GM12873 (cell line): Measurements from ENCODE around the gene LMF1.

Experiments used
- TF ChIP-seq, protein P1 (sequence below): IDR thresholded peaks from 2 replicates; pipeline ENCODE4 v1.5.1; 2012; ENCODE audit warnings: low read depth, mild to moderate bottlenecking, moderate library complexity, low read length, control low read depth; ENCODE audit not compliant: insufficient read depth; ENCODE audit errors: missing control alignments

The LMF1 gene

GRCh38 chr16:830871-831570 is 139.8 kb downstream of the LMF1 start:
- TF ChIP-seq, protein P1, sequence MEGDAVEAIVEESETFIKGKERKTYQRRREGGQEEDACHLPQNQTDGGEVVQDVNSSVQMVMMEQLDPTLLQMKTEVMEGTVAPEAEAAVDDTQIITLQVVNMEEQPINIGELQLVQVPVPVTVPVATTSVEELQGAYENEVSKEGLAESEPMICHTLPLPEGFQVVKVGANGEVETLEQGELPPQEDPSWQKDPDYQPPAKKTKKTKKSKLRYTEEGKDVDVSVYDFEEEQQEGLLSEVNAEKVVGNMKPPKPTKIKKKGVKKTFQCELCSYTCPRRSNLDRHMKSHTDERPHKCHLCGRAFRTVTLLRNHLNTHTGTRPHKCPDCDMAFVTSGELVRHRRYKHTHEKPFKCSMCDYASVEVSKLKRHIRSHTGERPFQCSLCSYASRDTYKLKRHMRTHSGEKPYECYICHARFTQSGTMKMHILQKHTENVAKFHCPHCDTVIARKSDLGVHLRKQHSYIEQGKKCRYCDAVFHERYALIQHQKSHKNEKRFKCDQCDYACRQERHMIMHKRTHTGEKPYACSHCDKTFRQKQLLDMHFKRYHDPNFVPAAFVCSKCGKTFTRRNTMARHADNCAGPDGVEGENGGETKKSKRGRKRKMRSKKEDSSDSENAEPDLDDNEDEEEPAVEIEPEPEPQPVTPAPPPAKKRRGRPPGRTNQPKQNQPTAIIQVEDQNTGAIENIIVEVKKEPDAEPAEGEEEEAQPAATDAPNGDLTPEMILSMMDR, result no peak

DNA sequence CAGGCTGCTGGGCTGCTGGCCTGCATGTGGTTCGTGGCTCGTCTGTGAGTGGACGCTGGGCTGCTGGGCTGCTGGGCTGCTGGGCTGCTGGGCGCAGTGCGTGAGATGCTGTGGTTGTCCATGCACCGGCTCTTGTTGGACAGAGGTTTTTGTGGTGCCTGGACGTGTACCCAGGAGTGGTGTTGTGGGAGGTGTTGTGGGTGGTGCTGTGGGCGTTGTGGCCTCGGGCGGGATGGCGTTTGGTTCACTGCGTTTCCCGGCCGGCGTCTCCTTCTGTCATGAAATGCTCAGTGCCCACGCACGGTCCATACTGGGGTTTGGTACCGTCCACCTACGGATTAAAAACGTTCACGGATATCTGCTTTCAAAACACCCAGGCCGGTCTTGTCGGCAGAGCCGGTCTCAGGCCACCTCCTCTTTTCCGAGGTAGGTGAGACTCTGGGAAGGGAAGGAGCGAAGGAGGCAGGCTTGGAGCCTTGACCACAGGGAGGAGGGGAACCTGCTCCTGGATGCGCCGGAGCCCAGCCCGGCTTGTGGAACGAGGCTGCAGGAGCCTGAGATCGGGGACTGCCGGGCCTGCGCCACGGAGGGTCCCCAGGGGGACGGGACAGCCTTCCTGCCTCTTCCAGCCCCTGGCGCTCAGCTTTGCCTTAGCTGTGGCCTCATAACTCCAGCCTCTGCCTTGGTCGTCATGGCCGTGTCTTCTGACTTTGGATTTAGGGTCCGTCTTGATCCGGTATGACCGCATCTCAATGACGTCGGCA is 140.5 kb downstream of the LMF1 start:
- TF ChIP-seq, protein P1, result no peak

DNA sequence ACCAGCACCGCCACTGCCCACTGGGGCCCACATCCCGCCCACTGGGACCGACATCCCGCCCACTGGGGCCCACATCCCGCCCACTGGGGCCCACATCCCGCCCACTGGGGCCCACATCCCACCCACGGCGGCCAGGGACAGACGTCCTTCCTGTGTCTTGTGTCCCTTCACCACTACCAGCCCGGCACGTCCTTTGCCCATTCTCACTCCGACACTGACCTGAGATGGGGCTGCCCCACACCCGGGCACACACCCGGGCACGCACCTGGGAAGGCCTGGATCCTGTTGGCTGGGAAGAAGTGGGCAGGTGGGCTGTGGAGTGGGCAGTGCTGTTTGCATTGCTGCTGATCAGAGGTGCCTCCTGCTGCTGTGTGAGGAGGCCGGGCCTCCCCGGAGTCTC is 141.9 kb downstream of the LMF1 start:
- TF ChIP-seq, protein P1, result no peak

- TF ChIP-seq, protein P1, result no peak
These were observed 143.3 kb downstream of the LMF1 start for GRCh38 chr16:827513-827912.

GRCh38 chr16:825341-826061 is 145.3 kb downstream of the LMF1 start:
- TF ChIP-seq, protein P1, result no peak

- TF ChIP-seq, protein P1, result no peak
These were observed 146.2 kb downstream of the LMF1 start for GRCh38 chr16:824601-825000.

DNA sequence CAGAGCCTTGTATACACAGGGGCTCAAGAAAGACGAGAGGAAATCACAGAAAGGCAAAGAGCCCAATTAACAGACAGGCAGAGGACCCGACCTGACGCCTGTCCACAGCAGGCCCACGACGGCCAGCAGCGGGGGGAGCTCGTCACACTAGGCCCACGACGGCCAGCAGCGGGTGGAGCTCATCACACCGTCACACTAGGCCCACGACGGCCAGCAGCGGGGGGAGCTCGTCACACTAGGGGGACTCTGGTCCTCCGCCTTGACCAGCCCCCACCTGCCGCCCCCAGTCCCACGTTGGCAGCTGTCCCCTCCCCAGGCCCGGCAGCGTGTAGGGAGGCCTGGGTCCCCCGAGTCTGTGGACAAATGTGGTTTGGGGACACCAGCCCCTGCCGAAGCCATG is 146.6 kb downstream of the LMF1 start:
- TF ChIP-seq, protein P1, result no peak
